Transverse colon (tissue), 4 donors: ENCODE data around the gene GPS1.

Source experiments
- CTCF ChIP-seq, 5 experiments: fragments of 200-600 bp in 3 of 5; fragments of 450-650 bp in 2 of 5; sonication (generic) in 3 of 5; IDR thresholded peaks; 1 replicate in 2 of 5; 2 replicates in 3 of 5; pipeline ENCODE4 v1.5.1; 2016 to 2017; ENCODE audit warnings: antibody characterized with exemption in 5 of 5, inconsistent platforms in 3 of 5, mild to moderate bottlenecking in 2 of 5, moderate library complexity in 1 of 5
- EP300 ChIP-seq: sonication (generic); formaldehyde crosslinking; IDR thresholded peaks from one replicate; pipeline ENCODE4 v1.6.1; 2017; ENCODE audit warnings: antibody characterized with exemption, low read depth
- POLR2A ChIP-seq: fragments of 450-650 bp; IDR thresholded peaks from one replicate; pipeline ENCODE4 v1.6.1; 2016; ENCODE audit warnings: antibody characterized with exemption, mild to moderate bottlenecking, moderate library complexity
- POLR2AphosphoS5 ChIP-seq, 3 donors: sonication (generic); formaldehyde crosslinking; IDR thresholded peaks; one replicate each; pipeline ENCODE4 v1.6.1; 2016; ENCODE audit warnings: antibody characterized with exemption in 3 of 3

DNA sequence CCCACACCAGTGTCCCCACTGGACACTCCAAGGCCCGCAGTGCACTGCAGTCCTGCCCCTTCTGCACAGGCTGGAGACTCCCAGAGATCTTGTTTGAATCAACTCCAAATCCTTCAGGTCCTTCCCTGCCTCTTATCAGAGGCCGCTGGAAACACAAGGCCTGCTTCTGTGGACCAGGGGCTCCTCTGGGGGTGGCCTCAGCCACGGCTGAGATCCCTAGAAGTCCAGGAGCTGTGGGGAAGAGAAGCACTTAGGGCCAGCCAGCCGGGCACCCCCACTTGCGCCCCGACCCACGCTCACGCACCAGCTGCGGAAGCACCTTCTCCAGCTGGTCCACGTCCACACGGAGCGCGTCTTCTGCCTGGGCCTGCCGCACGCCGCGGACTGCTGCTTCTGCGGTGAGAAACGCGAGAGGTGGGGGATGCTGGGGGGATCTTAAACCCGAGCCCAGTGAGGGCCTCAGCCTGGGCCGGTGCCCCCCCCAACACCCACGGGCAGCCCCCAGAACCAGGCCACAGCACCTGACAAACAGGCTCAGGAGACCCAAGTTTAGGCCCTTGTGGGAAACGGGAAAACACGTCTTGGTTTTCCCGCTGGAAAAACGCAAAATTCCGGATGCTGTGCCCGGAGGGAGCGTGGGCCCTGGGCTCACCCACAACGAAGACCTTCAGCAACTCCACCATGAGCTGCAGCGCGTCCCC is 32.6 kb upstream of the GPS1 start:
- TF ChIP-seq POLR2A (no peak), POLR2AphosphoS5 (IDR thresholded peaks at IDR 0.05) (no peak), CTCF (IDR thresholded peaks at IDR 0.05) (no peak), EP300 (no peak)
